Small intestine (tissue), 7 donors: ENCODE data around the gene TNS3. TPM values are rescaled to one million over a fixed set of nuclear protein-coding genes. Genes with fewer than 3 reads are reported as not detected.

ENCODE experiments used
- DNase-seq, 2 donors: peaks; one replicate each; pipeline versions ENCODE4 v3.0.0 to v3.0.0-alpha.2; 2013
- FAIRE-seq: peaks from 2 replicates; lab custom pipeline; 2012; peaks lifted over from hg19 to GRCh38; lab: Jason Lieb, UNC
- H3K27ac ChIP-seq, 3 donors: one replicate each; pipeline ENCODE4 v1.5.1; 2013; ENCODE audit warnings: low read length in 2 of 3, mild to moderate bottlenecking in 2 of 3, control low read depth in 1 of 3, inconsistent platforms in 1 of 3, low read depth in 1 of 3, moderate library complexity in 1 of 3
- H3K27me3 ChIP-seq, 3 donors: one replicate each; pipeline ENCODE4 v1.6.1; 2013; ENCODE audit warnings: low read length in 3 of 3, inconsistent platforms in 1 of 3; ENCODE audit not compliant: control insufficient read depth in 3 of 3, insufficient read depth in 3 of 3
- H3K36me3 ChIP-seq, 3 donors: one replicate each; pipeline ENCODE4 v1.6.1; 2013; ENCODE audit warnings: low read length in 3 of 3, inconsistent platforms in 1 of 3, low read depth in 1 of 3, mild to moderate bottlenecking in 1 of 3, moderate library complexity in 1 of 3; ENCODE audit not compliant: control insufficient read depth in 3 of 3, insufficient read depth in 2 of 3
- H3K4me1 ChIP-seq, 3 donors: one replicate each; pipeline ENCODE4 v1.6.1; 2013; ENCODE audit warnings: low read length in 2 of 3, inconsistent platforms in 1 of 3, low read depth in 1 of 3, mild to moderate bottlenecking in 1 of 3, moderate library complexity in 1 of 3; ENCODE audit not compliant: control insufficient read depth in 3 of 3, insufficient read depth in 2 of 3
- H3K4me3 ChIP-seq, 3 donors: one replicate each; pipeline ENCODE4 v1.5.1; 2013; ENCODE audit warnings: low read length in 3 of 3, control low read depth in 1 of 3, inconsistent platforms in 1 of 3, low read depth in 1 of 3, mild to moderate bottlenecking in 1 of 3, moderate library complexity in 1 of 3
- H3K9me3 ChIP-seq, 2 donors: one replicate each; pipeline ENCODE4 v1.6.1; 2013; ENCODE audit warnings: low read depth in 1 of 2, low read length in 1 of 2; ENCODE audit not compliant: control insufficient read depth in 2 of 2, insufficient read depth in 1 of 2
- WGBS, 3 donors: extraction: QIAGEN DNeasy Blood & Tissue Kit; methylation state at CpG; one replicate each; pipeline ENCODE4 v1.1.7; 2013; 5-methylcytosine and 5-hydroxymethylcytosine counted together
- polyA plus RNA-seq, 4 donors: library from polyadenylated mRNA; stranded (reverse) in 3 of 4; unstranded in 1 of 4; fragments of 200-250 nt in 3 of 4; fragments of 120-200 nt in 1 of 4; gene quantifications; one replicate each; pipeline versions ENCODE4 v1.2.1 to v1.2.3, GENCODE V29; 2013
- donor health status: healthy with polysubstance abuse.
- donor health status: control.
- donor health status: control.
- donor health status: Bipolar disorder and iron deficiency.
- donor health status: healthy.

TNS3 gene
- polyA plus RNA-seq, 4 donors: 17.2 to 67.1 (median 27.3) TPM

DNA sequence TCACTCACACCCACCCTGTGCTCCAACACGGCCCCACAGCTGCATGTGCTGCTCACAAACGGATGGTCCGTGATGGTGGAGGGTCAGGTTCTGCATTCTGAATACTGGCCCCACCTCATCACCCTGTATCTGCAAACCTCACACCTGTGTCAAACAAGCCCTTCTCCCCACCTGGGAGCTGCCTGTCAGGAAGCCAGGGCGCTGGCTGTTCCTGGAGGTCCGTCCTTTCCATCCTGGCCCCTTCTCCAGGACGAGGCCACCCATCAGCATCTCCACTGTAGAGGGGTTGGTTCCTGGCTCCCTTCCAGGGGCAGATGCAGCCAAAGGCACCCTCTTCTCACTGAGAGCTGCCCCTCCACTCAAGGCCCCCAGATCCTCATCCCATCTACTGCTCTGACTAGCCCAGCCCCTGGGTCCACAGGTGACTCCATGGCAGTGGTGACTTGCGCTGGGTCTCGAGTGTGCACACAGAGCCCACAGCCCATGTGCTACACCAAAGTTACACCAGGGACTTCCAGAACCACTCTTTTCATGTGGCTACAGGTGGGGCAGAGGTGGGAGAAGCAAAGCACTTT is 229.4 kb downstream of the TNS3 start:
- H3K36me3 ChIP-seq: peaks cover 0 to 75% (median 2%) of the 10 kb centered on the region in 3 donors
- H3K27ac ChIP-seq: no peak overlapping the region
- H3K4me3 ChIP-seq: no peak overlapping the region
- FAIRE-seq: no peak
- peaks cover 8 to 43% (median 14%) of the 10 kb centered on the region in 3 donors for H3K4me1 ChIP-seq
- no peaks in the 10 kb centered on the region for H3K27me3 ChIP-seq
- no peaks in the 10 kb centered on the region for H3K9me3 ChIP-seq
- DNase-seq: no peak
- 90 to 93% (median 92%) methylated on average over 8 of the region's 8 CpGs for WGBS, 3 donors

DNA sequence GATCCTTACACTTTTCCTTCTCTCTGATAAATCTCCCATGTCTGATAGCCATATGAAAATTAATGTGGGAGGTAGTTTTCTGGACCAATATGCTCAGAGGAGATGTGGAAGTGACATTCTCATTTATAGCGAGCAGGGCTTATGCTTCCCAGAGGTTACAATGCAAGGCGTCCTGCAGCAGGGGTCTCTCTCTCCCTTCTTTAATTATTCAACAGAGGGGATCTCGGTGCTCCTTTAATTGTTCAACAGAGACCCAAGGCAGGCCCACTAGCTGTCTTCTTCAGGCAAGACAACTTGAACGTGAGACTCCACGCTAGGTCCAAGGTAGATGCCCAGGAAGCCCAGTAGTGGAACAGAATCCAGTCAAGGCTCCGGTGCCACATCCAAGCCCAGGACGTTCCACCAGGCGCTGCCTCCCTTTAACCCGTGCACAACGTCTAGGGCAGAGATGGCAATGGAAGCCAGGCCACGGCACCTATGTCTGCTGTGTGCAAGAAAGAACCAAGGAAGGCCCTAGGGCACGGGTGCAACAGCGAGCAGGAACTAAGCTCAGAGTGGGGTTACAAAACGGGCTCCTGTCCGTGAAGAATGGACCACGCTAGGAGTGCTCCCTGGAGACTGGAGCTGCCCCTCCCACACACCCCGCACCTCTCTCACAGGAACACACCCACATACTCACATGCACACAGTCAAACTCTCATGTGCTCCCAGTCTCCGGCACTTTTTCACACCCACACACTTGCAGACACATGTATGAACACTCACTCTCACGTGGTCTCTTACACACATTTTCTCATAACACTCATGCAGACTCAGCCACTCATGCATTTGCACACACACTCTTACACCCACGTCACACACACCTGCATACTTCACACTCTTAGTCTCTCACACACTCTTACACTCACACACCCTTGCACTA is 230.4 kb downstream of the TNS3 start:
- WGBS, 3 donors: 87 to 89% (median 87%) methylated on average over 20 of the region's 20 CpGs
- Histone ChIP-seq H3K36me3 (peaks cover 0 to 75% (median 2%) of the 10 kb centered on the region in 3 donors), H3K9me3 (no peaks in the 10 kb centered on the region), H3K27me3 (no peaks in the 10 kb centered on the region), H3K27ac (no peak overlapping the region), H3K4me1 (peaks cover 8 to 34% (median 14%) of the 10 kb centered on the region in 3 donors), H3K4me3 (no peak overlapping the region)
- DNase-seq (no peak), FAIRE-seq (no peak)

- Histone ChIP-seq H3K36me3 (peaks cover 0 to 78% (median 2%) of the 10 kb centered on the region in 3 donors), H3K27me3 (no peaks in the 10 kb centered on the region), H3K9me3 (no peaks in the 10 kb centered on the region), H3K27ac (no peak overlapping the region), H3K4me1 (peaks cover 8 to 23% (median 10%) of the 10 kb centered on the region in 3 donors), H3K4me3 (no peak overlapping the region)
- WGBS, 3 donors: 77 to 89% (median 87%) methylated on average over 5 of the region's 5 CpGs
- DNase-seq (no peak), FAIRE-seq (no peak)
Observed at GRCh38 chr7:47350425-47350824, 231.5 kb downstream of the TNS3 start.

- Histone ChIP-seq H3K36me3 (peaks cover 0 to 75% (median 5%) of the 10 kb centered on the region in 3 donors), H3K4me3 (no peak overlapping the region), H3K27ac (no peak overlapping the region), H3K9me3 (no peaks in the 10 kb centered on the region), H3K4me1 (peaks cover 4 to 13% (median 6%) of the 10 kb centered on the region in 3 donors), H3K27me3 (no peaks in the 10 kb centered on the region)
- FAIRE-seq (no peak), DNase-seq (no peak)
- 80 to 89% (median 89%) methylated on average over 7 of the region's 7 CpGs for WGBS, 3 donors
Observed at GRCh38 chr7:47349401-47349800, 232.5 kb downstream of the TNS3 start.

GRCh38 chr7:47347816-47348385 is 234.0 kb downstream of the TNS3 start:
- H3K36me3 ChIP-seq: peaks cover 0 to 75% (median 10%) of the 10 kb centered on the region in 3 donors

DNA sequence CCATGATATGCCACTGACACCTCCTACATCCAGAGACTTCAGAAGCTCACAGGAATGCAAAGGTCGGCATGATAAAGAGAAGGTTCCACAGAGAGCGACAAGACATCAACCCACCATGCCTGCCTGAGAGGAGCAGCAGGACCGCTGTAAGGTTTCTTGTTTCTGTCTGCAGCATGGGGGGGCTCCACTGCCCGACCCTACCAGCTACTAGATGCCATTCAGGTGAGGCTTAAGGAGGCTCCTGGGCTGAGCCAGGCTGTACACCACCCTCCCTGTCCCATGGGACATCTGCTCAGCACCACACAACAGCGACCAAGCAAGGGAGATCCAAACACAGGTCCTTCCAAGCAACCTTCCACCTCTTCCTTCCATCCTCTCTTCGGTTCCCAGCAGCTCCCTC is 234.6 kb downstream of the TNS3 start:
- FAIRE-seq (no peak), DNase-seq (no peak)
- no peaks in the 10 kb centered on the region for H3K9me3 ChIP-seq
- peaks cover 0 to 70% (median 14%) of the 10 kb centered on the region in 3 donors for H3K36me3 ChIP-seq
- no peak overlapping the region for H3K4me3 ChIP-seq
- no peaks in the 10 kb centered on the region for H3K27me3 ChIP-seq
- no peaks in the 10 kb centered on the region for H3K4me1 ChIP-seq
- WGBS, 3 donors: 80 to 88% (median 87%) methylated on average over 6 of the region's 6 CpGs
- no peak overlapping the region for H3K27ac ChIP-seq

More at GRCh38 chr7:47347816-47348385, 234.0 kb downstream of the TNS3 start:
- no peaks in the 10 kb centered on the region for H3K27me3 ChIP-seq
- no peak for FAIRE-seq
- WGBS, 3 donors: 86 to 90% (median 87%) methylated on average over 6 of the region's 6 CpGs
- DNase-seq: no peak
- H3K4me1 ChIP-seq: no peaks in the 10 kb centered on the region
- H3K27ac ChIP-seq: no peak overlapping the region
- no peak overlapping the region for H3K4me3 ChIP-seq
- H3K9me3 ChIP-seq: no peaks in the 10 kb centered on the region

GRCh38 chr7:47346377-47346914 is 235.5 kb downstream of the TNS3 start:
- H3K36me3 ChIP-seq: peaks cover 0 to 67% (median 19%) of the 10 kb centered on the region in 3 donors
- H3K9me3 ChIP-seq: no peaks in the 10 kb centered on the region
- no peak overlapping the region for H3K4me3 ChIP-seq
- FAIRE-seq (no peak), DNase-seq (no peak)
- H3K27me3 ChIP-seq: no peaks in the 10 kb centered on the region
- WGBS, 3 donors: 93 to 97% (median 96%) methylated on average over 7 of the region's 7 CpGs
- H3K27ac ChIP-seq: no peak overlapping the region
- no peaks in the 10 kb centered on the region for H3K4me1 ChIP-seq

DNA sequence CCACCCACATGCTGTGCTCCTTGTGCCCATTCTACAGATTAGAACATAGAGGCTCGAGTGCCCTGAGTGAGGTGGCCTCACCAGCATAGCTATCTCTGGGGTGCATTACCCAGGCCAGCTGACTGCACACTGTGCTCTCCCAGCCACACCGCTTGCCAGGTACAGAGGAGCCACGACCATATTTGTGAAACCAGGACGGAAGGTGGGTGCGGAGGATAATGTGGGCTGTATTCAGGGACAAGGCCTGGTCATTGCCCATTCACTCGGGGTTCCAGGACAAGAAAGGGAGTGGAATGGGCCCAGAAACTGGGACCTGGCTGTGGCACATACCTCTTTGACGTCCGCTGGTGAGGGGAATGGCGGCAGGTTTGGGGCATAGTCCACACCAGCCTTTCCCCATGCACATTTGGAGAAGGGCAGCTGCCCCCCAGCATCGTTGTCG is 236.0 kb downstream of the TNS3 start:
- Histone ChIP-seq H3K4me1 (no peaks in the 10 kb centered on the region), H3K27ac (no peak overlapping the region), H3K4me3 (no peak overlapping the region), H3K36me3 (peaks cover 0 to 64% (median 19%) of the 10 kb centered on the region in 3 donors), H3K27me3 (no peaks in the 10 kb centered on the region), H3K9me3 (no peaks in the 10 kb centered on the region)
- DNase-seq: no peak
- FAIRE-seq: no peak
- WGBS, 3 donors: 85 to 92% (median 88%) methylated on average over 11 of the region's 11 CpGs
